HG02571 (cell line): ENCODE measurements around the gene TRAF3.
"Not testable (repeated sequence)": the region's sequence is repeated elsewhere in the genome, so short reads cannot be mapped to it uniquely, and the experiment has no call there.

Experiments
- ATAC-seq: cut with Tn5 transposase; IDR thresholded peaks from one replicate; pipeline ENCODE4 v1.9.1; 2021; ENCODE audit warnings: mild to moderate bottlenecking, moderate library complexity; ENCODE audit not compliant: unreplicated experiment

The TRAF3 gene

DNA sequence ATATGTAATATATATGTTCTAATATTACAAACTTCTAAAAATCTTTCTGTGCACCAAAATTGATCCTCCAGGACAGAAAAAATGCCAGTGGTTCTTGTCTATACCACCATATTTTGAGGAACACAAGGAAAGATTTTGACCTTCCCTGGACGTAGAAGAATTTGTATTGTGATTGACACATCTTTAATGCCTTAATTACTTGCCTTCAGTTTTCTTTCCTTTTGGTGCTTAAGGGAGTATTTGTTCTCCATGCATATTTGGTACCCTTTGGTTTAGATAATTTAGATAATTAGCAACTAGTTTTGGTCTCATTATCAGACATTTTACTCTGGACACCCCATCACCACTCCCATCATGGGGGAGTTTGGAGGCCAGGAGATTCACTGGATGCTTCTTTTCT lies 27.6 kb downstream of the TRAF3 start:
- ATAC-seq: no peak

DNA sequence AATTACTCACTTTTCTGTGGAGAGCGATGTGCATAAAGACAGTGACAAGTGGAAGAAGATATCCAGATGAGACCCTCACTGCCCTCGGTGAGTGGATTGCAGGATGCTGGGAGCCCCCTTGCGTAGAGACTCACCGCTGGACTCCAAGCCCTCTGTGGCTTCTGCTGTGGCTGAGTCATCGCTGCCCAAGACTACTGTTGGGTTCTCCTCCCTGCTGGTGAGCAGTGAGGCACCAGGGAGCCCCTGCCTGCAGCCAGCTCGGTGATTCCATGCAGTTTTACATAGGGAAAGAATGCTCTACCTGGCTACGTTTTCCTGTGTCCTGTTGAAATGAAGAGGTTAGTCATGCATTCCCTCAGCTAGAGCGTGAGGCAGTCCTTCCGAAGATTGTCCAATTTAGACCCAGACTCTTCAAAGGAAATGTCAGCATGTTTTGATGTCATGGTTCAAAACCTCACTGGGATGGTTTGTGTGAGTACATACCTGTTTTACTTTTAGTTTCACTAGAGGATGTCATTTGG lies 28.2 kb downstream of the TRAF3 start:
- ATAC-seq: no peak

DNA sequence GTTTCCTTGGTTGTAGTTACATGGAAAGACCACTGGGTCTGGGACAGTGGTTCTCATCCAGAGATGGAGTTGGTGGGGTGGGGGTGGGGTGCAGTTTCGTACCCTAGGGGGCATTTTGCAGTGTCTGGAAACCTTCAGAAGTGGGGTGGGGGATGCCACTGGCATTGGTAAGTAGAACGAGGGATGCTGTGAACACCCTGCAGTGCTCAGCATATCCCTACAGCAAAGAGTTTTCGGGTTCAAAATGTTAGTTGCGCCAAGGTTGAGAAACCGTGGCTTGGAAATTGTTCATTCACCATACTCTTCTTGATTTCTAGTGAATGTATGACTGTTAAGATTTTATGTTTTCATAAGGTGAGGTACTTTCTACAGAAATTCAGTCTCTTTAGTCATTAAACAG lies 28.7 kb downstream of the TRAF3 start:
- no peak for ATAC-seq

DNA sequence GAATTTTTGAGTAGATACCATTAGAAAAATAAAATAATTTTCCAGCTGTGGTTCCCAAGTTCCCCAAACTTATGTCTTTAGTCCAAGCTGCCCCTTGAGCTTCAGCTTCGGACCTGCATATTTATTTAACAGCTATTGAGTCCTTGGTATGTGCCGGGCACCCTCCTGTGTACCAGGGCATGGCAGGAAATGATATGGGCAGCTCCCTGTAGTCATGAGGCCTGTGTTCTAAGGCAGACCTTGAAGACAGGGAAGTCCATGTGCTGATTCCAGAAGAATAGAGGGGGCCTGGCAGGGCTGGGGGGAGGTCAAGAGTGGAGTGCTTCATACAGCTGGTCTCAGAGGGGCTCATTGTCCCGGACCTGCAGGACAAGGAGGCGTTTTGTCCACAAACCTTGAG lies 29.2 kb downstream of the TRAF3 start:
- no peak for ATAC-seq

DNA sequence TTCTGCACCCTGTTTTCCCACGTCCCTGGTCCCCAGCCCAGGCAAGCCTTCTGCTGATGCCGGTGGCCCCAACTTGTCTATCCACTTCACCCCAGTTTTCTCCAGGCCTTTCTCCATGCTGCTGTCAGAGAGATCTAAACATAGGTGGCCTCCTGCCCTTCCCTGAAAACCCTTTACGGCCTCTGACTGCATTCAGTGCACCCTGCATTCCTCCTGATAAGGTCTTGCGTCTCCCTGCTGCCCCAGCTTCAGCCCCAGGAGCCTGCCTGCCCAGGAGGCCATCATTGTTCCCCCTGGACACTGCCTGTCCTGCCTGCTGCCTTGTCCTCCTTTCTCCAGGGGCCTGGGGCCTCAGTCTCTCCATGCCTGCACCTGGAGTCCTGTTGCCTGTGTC lies 29.8 kb downstream of the TRAF3 start:
- no peak for ATAC-seq

DNA sequence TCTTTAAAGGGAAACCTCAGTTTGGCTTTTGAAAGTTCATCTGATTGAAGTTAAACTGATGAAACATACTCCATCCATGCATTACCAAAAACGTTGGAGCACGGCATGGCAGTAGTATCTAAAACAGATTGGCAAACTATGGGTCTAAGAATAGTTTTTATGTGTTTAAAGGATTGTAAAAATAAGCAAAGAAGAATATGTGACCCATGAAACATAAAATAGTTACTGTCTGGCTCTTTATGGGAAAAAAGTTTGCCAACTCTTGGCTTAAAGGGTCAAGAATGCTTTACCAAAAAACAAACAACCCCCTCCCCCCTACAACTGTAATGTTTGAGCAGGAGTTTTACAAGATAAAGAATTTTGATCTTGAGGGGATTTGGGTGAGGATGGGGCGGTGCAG lies 32.6 kb downstream of the TRAF3 start:
- ATAC-seq: no peak

DNA sequence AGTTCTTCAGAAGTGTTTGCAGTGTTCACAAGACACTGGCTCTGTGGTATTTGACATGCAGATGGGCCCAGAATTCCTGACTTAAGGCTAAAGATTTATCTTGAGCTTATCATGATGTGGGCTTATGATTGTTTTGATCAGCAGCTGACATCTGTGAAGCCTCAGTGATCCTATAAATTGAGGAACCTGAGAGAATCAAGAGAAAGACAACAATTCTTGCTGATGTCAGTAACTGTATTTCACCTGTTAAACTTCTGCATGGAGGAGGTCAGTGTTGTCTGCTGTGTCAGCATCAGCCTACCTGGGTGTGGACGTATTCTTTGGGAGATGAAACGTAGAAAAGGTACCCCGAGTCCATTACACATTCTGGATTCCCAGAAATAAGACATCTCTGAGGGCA lies 33.3 kb downstream of the TRAF3 start:
- ATAC-seq: no peak

DNA sequence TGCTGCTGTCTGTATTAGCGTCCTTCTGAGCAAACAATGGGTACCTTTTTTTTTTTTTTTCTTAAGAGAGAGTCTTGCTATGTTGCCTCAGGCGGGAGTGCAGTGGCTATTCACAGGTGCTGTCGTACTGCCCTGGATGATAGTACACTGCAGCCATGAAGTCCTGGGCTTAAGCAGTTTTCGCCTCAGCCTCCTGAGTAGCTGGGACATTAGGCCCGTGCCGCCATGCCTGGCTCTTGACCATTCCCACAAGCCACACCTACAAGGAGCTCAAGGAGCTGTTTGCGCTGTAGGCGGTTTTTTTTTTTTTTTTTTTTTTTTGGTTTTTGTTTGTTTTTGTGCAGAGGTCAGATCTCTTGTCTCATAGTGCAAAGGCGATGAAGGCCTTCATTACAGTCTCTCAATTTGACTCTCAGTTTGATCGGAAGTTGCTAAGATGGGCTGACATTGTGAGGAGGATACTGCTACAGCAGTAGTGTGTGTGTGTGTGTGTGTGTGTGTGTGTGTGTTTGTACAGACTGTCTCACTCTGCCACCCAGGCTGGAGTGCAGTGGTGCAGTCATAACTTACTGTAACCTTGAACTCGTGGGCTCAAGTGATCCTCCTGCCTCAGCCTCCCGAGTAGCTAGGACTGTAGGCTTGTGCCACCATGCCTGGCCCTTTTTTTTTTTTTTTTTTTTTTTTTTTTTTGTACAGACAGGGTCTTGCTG lies 34.2 kb downstream of the TRAF3 start:
- ATAC-seq: no peak

DNA sequence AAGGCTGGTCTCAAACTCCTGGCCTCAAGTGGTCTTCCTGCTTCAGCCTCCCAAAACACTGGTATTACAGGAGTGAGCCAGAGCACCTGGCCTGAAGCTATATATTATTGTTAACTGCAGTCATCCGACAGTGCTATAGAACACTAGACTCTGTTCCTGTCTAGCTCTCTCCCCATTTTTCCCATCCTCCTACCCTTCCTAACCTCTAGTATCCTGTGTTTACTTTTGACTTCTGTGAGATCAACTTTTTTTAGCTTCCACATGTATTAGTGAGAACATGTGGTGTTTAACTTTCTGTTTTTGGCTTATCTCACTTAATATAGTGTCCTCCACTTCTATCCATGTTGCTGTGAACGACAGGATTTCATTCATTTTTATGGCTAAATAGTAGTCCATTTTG lies 34.7 kb downstream of the TRAF3 start:
- ATAC-seq: no peak

DNA sequence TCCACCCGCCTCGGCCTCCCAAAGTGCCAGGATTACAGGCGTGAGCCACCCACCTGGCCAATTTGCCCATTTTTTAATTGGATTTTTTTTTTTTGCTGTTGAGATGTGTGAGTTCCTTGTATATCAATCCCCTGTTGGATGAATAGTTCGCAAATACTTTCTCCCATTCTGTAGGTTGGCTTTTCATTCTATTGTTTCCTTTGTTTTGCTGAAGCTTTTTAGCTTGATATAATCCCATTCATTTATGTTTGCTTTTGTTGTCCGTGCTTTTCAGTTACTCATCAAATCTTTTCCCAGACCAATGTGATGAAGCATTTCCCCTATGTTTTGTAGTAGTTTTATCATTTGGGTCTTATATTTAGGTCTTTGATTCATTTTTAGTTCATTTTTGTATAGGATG lies 36.4 kb downstream of the TRAF3 start:
- no peak for ATAC-seq

DNA sequence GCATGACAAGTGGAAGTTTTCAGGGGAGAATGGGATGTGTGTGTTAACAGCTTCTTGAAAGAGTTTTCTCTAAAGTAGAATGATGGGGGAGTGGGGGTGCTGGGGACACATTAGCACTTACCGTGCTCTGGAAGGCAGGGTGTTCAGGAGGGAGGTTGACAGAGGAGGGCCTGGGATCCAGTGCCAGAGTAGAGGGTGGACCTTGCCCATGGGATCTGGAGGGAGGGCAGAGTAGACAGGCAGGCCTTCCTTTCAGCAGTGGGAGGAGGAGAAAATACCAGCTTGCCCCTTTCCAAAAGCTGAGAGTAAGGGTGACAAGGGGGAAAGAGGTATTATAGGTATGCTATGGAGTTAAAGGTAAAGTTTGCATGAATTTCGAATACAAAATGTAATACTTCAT lies 40.1 kb downstream of the TRAF3 start:
- ATAC-seq: no peak

DNA sequence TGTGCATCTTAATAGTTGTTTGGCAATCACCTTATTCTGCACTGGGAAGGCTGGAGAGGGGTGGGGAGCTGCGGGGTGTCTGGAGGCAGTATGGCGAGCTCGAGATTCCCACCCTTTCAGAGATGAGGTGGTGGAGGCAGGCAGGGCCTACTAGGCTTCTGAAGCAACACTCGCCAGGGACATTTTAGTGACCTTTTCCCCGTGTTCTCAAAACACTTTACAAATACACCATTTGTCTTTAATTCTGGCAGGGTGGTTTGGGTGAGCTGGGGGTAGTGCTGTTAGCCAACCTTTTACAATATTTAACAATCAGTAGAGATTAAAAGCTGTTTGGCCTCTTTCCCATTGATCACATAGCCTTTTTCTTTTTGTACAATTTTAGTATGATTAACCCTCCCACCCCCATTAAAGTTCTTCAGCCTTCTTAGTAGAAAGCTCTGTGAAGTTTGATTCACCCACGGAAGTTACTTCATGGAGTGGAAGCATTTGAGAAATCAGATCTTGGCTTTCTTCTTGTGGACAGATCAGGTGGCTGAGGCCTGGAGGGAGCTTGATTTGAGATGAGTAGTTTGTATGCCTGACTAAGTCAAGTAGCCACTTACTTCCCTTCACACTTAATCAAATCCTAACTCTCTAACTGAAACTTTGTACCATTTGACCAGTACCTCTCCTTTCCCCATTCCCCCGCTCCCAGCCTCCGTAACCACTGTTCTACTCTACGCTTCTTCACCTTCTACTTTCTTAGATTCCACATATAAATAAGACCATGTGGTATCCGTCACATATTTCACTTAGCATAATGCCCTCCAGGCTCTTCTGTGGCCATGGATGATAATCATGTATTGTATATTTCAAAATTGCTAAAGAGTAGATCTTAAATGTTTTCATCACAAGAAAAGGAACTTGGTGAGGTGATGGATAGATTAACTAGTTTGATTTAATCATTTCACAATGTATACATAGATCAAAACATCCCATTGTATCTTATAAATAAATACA lies 41.0 kb downstream of the TRAF3 start:
- no peak for ATAC-seq

DNA sequence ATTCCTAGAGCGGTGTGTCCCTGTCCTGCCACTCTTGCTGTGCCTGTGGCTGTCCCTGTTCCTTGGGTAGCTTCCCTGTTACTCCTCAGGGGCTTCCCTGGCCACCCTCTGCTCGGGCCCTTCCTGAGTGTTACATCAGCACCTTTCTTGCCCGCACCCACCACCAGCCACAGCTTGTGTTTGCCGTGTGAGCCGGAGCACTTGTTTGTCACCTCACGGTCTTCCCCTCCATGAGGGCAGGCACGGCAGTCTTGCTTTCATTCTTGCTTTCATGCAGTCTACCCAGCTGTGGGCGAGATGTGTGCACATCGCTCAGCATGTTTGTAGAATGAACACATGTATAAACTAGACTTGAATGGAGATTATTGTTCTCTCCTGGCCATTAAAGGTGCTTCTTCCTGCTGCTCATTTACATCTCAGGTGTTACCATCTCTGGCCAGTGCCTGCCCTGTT lies 42.0 kb downstream of the TRAF3 start:
- peak; percentile 72 for ATAC-seq

DNA sequence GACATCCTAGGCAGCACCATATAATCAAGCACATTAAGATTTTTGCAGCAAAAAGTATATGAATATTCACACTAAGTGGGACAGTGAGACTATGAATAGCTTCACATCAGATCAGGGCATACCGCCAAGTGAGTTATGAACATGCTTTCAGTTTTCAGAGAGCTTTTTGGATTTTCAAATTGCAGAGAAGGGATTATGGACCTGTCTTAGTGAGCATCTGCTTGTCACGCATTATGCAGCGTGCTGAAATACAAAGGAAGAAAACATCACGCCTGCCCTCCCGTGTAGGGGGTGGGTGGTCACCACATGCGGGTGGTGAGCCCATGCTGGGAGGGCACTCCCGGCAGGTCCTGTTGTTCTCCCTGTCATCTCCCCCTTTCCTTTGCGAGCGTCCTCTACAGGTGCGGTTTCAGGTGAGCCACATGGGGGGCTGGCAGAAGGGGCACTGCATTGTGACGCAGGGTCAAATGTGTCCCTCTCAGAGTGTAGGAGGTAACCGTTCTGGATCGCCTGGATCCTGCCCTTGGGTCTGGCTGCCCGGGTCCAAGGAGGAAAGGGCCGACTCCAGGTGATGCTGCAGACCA lies 42.6 kb downstream of the TRAF3 start:
- ATAC-seq: no peak

DNA sequence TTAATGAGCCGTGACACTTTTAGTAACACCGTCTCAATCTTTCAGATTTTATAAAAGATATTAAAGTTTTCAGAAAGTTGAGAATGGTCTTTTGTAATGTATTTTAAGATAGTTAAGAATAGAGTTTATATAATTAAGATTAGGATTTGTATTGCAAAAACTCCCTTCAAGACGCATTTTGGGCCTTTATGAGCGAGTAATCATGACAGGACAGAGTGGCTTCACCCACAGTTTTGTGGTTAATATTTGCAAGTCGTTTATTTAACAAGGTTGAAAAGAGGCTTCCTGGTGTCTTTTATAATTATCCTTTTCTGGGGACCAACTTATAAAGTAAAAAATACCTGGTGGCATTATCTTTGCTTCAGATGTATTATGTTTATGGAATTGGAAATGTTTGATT lies 44.0 kb downstream of the TRAF3 start:
- ATAC-seq: no peak

DNA sequence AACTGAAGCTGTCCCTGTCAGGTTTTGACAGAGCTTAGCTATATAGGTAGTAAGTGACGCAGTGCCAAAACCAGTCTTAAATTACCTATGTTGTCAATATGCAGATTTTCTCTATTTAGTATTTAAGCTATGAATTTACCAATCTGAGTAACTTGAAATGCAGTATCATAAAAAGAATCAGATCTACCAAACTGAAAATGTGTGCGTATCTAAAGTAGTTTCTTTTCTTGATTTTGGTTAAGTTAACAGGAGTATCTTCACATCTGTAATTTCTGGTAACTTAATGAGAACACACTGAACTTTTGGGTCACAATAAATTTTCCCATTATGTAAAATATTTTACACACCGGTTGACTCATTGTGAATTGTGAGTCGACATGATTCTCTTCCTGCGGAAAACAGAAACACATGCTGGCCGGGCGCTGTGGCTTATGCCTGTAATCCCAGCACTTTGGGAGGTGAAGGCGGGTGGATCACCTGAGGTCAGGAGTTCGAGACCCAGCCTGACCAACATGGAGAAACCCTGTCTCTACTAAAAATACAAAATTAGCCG lies 45.1 kb downstream of the TRAF3 start:
- no peak for ATAC-seq

DNA sequence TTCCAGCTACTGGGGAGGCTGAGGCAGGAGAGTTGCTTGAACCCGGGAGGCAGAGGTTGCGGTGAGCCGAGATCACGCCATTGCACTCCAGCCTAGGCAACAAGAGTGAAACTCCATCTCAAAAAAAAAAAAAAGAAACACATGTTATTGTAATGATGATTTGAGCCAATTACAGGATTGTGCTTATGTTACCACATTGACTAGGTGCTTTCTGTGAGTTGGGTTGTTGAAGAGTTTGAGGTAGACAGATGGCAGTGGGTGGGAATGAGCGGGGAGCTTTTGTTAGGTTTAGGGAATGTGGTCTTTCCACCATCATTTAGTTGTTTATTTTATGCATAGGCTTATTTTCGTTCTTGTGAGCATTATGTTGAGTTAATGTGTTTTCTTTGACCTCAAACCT lies 45.6 kb downstream of the TRAF3 start:
- ATAC-seq: not testable (repeated sequence)

DNA sequence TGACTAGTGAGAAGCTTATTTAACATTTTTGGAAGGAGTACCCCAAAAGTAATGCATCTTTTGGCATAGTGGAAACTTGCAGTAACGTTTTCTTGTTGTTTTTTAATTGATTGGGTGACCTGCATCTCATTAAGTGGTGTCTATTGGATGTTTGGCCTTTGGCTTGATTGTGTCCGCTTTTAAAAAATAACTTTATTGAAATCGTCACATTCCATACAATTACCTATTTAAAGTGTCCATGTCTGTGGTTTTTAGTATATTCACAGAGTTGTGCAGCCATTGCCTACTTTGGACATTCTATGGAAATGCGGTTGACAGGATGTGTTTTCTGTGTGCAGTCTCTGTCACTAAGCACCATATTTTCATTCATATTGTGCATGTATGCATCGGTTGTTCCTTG lies 46.3 kb downstream of the TRAF3 start:
- ATAC-seq: no peak

DNA sequence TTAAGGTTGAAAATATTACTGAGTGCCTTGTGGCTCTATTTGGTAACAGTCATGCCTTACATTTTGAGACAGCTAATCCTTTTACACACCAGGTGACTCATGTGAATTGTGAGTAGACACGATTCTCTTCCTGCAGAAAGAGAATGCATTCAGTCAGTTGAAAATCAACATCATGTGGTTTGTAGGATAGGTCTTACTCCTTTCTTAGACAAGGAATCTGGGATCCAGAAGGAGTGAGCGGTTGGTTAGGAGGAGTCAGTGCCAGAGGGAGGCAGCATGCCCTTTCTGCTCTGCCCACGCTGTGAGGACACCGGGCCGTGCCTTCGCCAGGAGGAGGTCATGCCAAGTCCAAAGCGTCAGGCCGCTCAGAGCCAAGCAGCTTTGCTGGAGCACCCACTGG lies 47.6 kb downstream of the TRAF3 start:
- ATAC-seq: no peak

DNA sequence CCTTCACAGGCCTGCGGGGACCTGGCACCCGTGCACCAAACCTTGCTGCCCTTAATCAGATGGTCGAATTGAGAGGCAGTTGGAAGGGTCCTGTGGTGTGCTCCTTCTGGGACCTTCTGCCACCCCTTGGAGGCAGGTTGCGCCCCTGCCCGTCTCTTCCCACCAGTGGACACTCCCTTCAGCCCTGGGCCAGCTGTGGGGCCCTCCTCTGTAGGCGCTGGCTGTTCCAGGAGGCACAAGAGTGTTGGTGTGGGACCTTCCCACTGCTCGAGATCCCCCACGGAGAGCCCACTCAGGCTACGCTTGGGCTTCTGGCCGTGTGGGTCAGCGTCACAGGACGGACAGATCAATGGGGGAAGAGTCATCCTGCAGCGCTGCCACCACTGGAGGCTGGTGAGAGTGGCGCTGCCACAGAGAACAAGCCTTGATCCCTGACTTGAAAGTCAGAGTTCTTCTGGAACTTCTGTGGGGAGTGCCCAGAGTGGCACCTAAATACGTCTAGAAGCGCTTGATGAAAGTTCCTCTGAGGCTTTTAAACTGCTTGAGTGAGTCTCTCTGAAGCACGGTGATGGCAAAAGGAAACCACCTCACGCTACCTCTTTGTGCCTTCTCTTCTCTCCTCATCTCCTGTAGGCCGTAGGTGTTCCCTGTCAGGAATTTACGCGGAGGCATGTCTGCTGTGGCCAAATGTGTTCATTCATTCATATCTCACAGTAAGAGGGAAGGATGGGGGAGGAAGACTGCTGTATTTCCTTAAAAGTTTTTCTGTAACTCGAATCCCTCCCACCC lies 48.3 kb downstream of the TRAF3 start:
- no peak for ATAC-seq
